OCI-LY3 (cell line): ENCODE data around the gene EVA1B.

Source experiments
- H2AFZ ChIP-seq: fragments of 200-600, 300-600 bp; shearing (Covaris generic); 2 replicates; pipeline ENCODE4 v1.6.0; 2014; ENCODE audit warnings: antibody characterized with exemption, low read depth, low read length
- H3K27ac ChIP-seq: fragments of 200-600, 300-600 bp; sonication (generic); 2 replicates; pipeline ENCODE4 v1.5.1; 2014; ENCODE audit warnings: mild to moderate bottlenecking, low read length, moderate library complexity, mixed read lengths
- H3K27me3 ChIP-seq: fragments of 200-600, 300-600 bp; sonication (generic); 2 replicates; pipeline ENCODE4 v1.6.1; 2014; ENCODE audit warnings: low read depth, low read length, mixed read lengths
- H3K36me3 ChIP-seq: fragments of 200-600, 300-600 bp; sonication (generic); replicated peaks from 2 replicates; pipeline ENCODE3; 2014; ENCODE audit warnings: low read depth, low read length, mixed read lengths
- H3K4me1 ChIP-seq: fragments of 300-600, 200-600 bp; sonication (generic); 2 replicates; pipeline ENCODE4 v1.6.1; 2014; ENCODE audit warnings: low read length, mixed read lengths
- H3K4me2 ChIP-seq: fragments of 200-600, 300-600 bp; sonication (generic); 2 replicates; pipeline ENCODE4 v1.6.1; 2014; ENCODE audit warnings: low read length, mixed read lengths
- H3K4me3 ChIP-seq: fragments of 300-600, 200-600 bp; sonication (generic); 2 replicates; pipeline ENCODE4 v1.5.1; 2014; ENCODE audit warnings: antibody characterized with exemption, mild to moderate bottlenecking, low read length, moderate library complexity
- H3K79me2 ChIP-seq: fragments of 300-600, 200-600 bp; shearing (Covaris generic); 2 replicates; pipeline ENCODE4 v1.6.1; 2014; ENCODE audit warnings: mild to moderate bottlenecking, low read length, mixed read lengths
- H3K9ac ChIP-seq: fragments of 300-600, 200-600 bp; shearing (Covaris generic); 2 replicates; pipeline ENCODE4 v1.6.0; 2014; ENCODE audit warnings: mild to moderate bottlenecking, low read length, moderate library complexity
- H3K9me3 ChIP-seq: fragments of 200-600, 300-600 bp; shearing (Covaris generic); 2 replicates; pipeline ENCODE4 v1.6.1; 2014; ENCODE audit warnings: low read length, mixed read lengths; ENCODE audit not compliant: insufficient read depth
- H4K20me1 ChIP-seq: fragments of 200-600, 300-600 bp; sonication (generic); 2 replicates; pipeline ENCODE4 v1.6.1; 2016; ENCODE audit warnings: low read length, mixed read lengths; ENCODE audit not compliant: insufficient read depth
- EZH2phosphoT487 ChIP-seq: fragments of 200-600 bp; shearing (Covaris generic); IDR thresholded peaks from 2 replicates; pipeline ENCODE4 v1.6.1; 2018; ENCODE audit warnings: antibody characterized with exemption, mixed run types, low read depth
- TF ChIP-seq, protein P1 (sequence below): fragments of 200-600, 300-600 bp; sonication (generic); IDR thresholded peaks from 2 replicates; pipeline ENCODE4 v1.5.1; 2014; ENCODE audit warnings: antibody characterized with exemption, low read length, low read depth

EVA1B gene

DNA sequence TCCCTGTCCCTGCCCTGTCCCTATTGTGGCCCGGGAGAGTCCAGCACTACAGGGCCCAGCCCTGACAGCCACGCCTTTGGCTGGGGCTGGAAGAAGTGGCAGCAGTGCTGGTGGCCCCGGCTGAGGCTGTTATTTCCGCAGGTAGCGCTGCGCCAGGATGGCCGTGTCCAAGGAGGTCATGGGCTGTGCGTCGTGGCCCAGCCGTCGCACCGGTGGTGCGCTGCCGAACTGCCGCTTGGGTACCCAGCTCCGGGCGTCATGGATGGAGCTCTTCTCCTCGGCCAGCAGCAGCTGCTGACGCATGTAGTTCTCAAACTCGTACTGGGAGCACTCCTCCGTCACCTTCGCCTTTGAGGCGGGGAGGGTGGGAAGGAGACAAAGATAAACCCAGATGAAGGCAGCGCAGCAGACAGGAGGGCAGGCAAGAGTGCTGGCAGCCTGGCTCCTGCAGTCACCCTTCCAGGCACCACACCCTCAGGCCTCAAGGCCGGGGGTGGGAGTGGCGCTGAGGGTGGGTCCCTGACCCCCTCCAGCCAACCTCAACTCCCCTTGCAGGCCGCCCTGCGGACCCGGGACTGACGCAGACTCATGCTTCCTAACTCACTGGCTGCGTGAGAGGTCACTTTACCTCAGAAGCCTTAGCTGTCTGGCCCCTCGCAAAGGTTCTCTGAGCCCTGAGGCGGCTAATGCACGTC is 18.3 kb upstream of the EVA1B start:
- H2AFZ ChIP-seq: no peak overlapping the region
- H3K9me3 ChIP-seq: no peaks in the 10 kb centered on the region
- H3K4me1 ChIP-seq: no peaks in the 10 kb centered on the region
- H3K79me2 ChIP-seq: no peaks in the 10 kb centered on the region
- no peak for TF ChIP-seq EZH2phosphoT487
- TF ChIP-seq, protein P1, sequence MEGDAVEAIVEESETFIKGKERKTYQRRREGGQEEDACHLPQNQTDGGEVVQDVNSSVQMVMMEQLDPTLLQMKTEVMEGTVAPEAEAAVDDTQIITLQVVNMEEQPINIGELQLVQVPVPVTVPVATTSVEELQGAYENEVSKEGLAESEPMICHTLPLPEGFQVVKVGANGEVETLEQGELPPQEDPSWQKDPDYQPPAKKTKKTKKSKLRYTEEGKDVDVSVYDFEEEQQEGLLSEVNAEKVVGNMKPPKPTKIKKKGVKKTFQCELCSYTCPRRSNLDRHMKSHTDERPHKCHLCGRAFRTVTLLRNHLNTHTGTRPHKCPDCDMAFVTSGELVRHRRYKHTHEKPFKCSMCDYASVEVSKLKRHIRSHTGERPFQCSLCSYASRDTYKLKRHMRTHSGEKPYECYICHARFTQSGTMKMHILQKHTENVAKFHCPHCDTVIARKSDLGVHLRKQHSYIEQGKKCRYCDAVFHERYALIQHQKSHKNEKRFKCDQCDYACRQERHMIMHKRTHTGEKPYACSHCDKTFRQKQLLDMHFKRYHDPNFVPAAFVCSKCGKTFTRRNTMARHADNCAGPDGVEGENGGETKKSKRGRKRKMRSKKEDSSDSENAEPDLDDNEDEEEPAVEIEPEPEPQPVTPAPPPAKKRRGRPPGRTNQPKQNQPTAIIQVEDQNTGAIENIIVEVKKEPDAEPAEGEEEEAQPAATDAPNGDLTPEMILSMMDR: no peak
- no peaks in the 10 kb centered on the region for H3K27me3 ChIP-seq
- no peak overlapping the region for H3K4me3 ChIP-seq
- no peak overlapping the region for H3K27ac ChIP-seq
- no peak overlapping the region for H3K4me2 ChIP-seq
- H3K36me3 ChIP-seq: no peaks in the 10 kb centered on the region
- H3K9ac ChIP-seq: no peak overlapping the region
- H4K20me1 ChIP-seq: no peaks in the 10 kb centered on the region

DNA sequence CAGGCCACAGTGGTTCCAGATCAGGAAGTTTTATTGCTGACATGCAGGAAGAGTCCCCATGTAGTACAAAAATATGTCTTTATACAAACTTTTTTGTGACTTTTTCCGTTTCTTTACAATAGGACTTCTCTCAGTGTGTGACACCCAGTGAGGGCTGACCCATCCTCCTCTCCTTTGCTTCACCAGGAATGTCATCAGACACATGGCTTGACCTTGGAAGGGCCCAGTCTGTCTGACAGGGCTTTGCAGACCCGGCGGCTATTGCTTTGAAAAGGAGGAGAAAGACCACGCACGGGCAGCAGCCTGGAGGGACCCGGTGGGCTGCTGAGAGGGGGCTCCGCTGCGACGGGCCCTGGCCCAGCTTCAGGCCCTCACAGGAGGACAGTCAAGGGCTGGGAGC is 16.2 kb upstream of the EVA1B start:
- Histone ChIP-seq H3K27ac (no peak overlapping the region), H4K20me1 (no peaks in the 10 kb centered on the region), H3K36me3 (no peaks in the 10 kb centered on the region), H3K79me2 (no peaks in the 10 kb centered on the region), H3K9me3 (no peaks in the 10 kb centered on the region), H2AFZ (no peak overlapping the region), H3K27me3 (0 out of 2 replicates have a peak, but pooled peaks cover 4% of the 10 kb centered on the region), H3K4me2 (no peak overlapping the region), H3K4me1 (no peaks in the 10 kb centered on the region), H3K9ac (no peak overlapping the region), H3K4me3 (no peak overlapping the region)
- no peak for TF ChIP-seq EZH2phosphoT487
- TF ChIP-seq, protein P1: no peak

DNA sequence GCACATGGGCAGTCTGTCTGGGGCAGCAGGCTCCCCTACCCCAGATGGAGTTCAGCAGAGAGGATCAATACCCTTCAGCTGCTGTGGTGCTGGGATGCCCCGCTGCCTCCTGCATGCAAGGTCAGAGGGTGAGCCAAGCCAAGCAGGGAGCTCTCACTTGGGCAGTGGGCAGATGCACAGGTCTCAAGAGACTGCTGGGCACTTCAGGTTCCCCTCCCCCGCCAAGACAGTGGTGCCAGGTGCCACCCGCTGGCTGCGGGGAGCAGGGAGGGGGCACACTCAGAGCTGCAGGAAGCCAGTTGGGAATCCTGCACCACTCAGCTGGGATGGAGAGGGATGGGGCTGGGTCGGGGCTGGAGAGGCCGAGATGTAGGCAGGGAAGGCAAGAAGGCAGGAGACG is 15.8 kb upstream of the EVA1B start:
- Histone ChIP-seq H3K9ac (no peak overlapping the region), H3K27ac (no peak overlapping the region), H3K36me3 (no peaks in the 10 kb centered on the region), H3K27me3 (0 out of 2 replicates have a peak, but pooled peaks cover 4% of the 10 kb centered on the region), H4K20me1 (no peaks in the 10 kb centered on the region), H3K79me2 (no peaks in the 10 kb centered on the region), H3K4me3 (no peak overlapping the region), H3K9me3 (no peaks in the 10 kb centered on the region), H3K4me1 (no peaks in the 10 kb centered on the region), H2AFZ (no peak overlapping the region), H3K4me2 (no peak overlapping the region)
- TF ChIP-seq EZH2phosphoT487: no peak

DNA sequence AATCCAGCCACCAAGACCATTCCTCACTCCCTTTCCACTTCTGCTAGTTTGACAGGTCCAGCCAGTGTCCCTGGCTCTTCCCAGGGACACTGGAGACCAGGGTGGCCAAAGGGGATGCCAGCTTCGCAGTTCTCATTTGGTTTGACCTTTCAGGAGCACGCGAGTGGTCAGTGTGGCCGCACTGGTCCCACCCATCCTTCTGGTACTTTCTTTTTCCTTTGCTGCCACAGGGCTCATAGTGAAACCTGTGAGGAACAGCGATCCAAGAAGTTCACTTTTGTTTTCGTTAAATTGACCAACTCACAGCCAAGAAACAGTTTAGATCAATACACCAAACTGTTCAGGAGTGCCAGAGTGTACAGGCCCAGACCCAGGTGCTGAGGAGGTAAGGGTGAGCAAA is 14.4 kb upstream of the EVA1B start:
- H3K36me3 ChIP-seq: no peaks in the 10 kb centered on the region
- H3K4me1 ChIP-seq: no peaks in the 10 kb centered on the region
- TF ChIP-seq, protein P1: no peak
- TF ChIP-seq EZH2phosphoT487: no peak
- no peak overlapping the region for H3K9ac ChIP-seq
- 0 out of 2 replicates have a peak, but pooled peaks cover 4% of the 10 kb centered on the region for H3K27me3 ChIP-seq
- H3K4me3 ChIP-seq: no peak overlapping the region
- no peak overlapping the region for H3K4me2 ChIP-seq
- no peaks in the 10 kb centered on the region for H4K20me1 ChIP-seq
- no peak overlapping the region for H3K27ac ChIP-seq
- H3K79me2 ChIP-seq: no peaks in the 10 kb centered on the region
- H3K9me3 ChIP-seq: no peaks in the 10 kb centered on the region
- no peak overlapping the region for H2AFZ ChIP-seq
